PC-9 (cell line): ENCODE results near the gene LILRB4.

Source experiments
- EZH2 ChIP-seq: fragments of 200-600 bp; sonication (generic); IDR thresholded peaks from 2 replicates; pipeline ENCODE4 v1.8.0; 2017; ENCODE audit warnings: antibody characterized with exemption, low read depth
- TF ChIP-seq, protein P1 (sequence below): fragments of 200-600 bp; sonication (generic); conservative IDR thresholded peaks from 2 replicates; pipeline ENCODE4 v1.6.1; 2017; ENCODE audit warnings: mixed run types, antibody characterized with exemption, mild to moderate bottlenecking, moderate library complexity

DNA sequence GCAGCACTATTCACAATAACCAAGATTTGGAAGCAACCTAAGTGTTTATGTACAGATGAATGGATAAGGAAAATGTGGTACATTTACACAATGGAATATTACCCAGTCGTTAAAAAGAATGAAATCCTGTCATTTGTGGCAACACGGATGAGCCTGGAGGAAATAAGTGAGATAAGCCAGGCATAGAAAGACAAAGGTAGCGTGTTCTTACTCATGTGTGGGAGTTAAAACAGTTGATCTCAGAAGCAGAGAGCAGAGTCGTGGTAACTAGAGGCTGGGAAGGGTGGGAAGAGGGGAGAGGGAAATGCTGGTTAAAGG lies 29.5 kb downstream of the LILRB4 start:
- TF ChIP-seq, protein P1, sequence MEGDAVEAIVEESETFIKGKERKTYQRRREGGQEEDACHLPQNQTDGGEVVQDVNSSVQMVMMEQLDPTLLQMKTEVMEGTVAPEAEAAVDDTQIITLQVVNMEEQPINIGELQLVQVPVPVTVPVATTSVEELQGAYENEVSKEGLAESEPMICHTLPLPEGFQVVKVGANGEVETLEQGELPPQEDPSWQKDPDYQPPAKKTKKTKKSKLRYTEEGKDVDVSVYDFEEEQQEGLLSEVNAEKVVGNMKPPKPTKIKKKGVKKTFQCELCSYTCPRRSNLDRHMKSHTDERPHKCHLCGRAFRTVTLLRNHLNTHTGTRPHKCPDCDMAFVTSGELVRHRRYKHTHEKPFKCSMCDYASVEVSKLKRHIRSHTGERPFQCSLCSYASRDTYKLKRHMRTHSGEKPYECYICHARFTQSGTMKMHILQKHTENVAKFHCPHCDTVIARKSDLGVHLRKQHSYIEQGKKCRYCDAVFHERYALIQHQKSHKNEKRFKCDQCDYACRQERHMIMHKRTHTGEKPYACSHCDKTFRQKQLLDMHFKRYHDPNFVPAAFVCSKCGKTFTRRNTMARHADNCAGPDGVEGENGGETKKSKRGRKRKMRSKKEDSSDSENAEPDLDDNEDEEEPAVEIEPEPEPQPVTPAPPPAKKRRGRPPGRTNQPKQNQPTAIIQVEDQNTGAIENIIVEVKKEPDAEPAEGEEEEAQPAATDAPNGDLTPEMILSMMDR = no peak
- TF ChIP-seq EZH2 = no peak
